Gastrocnemius medialis (tissue), 4 donors: ENCODE measurements around the gene AMFR.

Experiments
- CTCF ChIP-seq, 5 experiments: fragments of 450-650 bp in 3 of 5; fragments of 200-600 bp in 2 of 5; sonication (generic) in 2 of 5; IDR thresholded peaks in 4 of 5; conservative IDR thresholded peaks in 1 of 5; 1 replicate in 4 of 5; 2 replicates in 1 of 5; pipeline ENCODE4 v1.5.1; 2016 to 2019; ENCODE audit warnings: antibody characterized with exemption in 5 of 5, mild to moderate bottlenecking in 3 of 5, moderate library complexity in 3 of 5
- POLR2A ChIP-seq, 2 donors: fragments of 450-650 bp; IDR thresholded peaks; one replicate each; pipeline ENCODE4 v1.6.1; 2017; ENCODE audit warnings: antibody characterized with exemption in 2 of 2, mild to moderate bottlenecking in 2 of 2, moderate library complexity in 2 of 2

DNA sequence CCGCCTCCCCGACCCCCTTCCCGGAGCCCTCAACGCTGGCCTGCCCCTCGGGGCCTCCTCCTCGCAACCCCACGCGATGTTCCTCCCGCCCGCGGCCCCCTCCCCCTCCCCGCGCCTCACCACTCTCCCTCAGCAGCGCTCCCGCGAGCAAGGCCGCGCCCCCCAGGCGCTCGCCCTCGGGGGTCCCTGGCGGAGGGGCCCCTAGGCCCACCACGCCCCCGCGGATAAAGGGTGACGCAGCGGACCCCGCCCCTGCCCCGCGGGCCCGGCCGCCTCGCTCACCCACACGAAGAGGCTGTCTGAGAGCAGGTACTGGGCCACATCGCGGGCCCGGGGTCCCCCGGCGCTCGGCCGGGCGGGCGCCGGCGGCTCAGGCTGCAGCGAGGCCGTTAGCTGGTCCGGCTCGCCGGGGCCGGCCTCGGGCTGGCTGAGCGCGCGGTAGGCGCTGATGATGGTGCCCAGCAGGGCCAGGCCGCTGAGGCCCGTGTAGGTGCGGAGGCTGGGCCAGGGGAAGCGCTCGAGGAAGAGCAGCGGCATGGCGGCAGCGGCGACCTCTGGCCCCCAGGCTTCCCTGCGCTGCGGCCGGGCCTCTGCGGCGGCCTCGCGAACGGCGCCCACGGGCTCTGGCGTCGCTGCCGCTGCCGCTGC lies 430 bp downstream of the AMFR start:
- TF ChIP-seq CTCF (IDR thresholded peaks at IDR 0.05 in 4 of 5, conservative IDR thresholded peaks at IDR 0.05 in 1 of 5) (no peak), POLR2A (IDR thresholded peaks at IDR 0.05) (no peak)
